Adrenal gland (tissue), 5 donors: ENCODE data around the gene UBE2R2.
"Not testable (repeated sequence)": the region's sequence is repeated elsewhere in the genome, so short reads cannot be mapped to it uniquely, and the experiment has no call there.

Source experiments
- POLR2A ChIP-seq, 2 donors: fragments of 450-650 bp; IDR thresholded peaks; one replicate each; pipeline ENCODE4 v1.6.1; 2017; ENCODE audit warnings: antibody characterized with exemption in 2 of 2, mild to moderate bottlenecking in 2 of 2, moderate library complexity in 1 of 2
- TF ChIP-seq, protein P1 (sequence below), 6 experiments: fragments of 450-650 bp in 4 of 6; fragments of 200-600 bp in 2 of 6; sonication (generic) in 1 of 6; IDR thresholded peaks; 1 replicate in 5 of 6; 2 replicates in 1 of 6; pipeline versions ENCODE4 v1.5.1 to v1.8.0; 2016 to 2021; ENCODE audit warnings: antibody characterized with exemption in 6 of 6, mild to moderate bottlenecking in 2 of 6, moderate library complexity in 1 of 6
- donor health status: DM: no; HTN: no; CAD: no.

DNA sequence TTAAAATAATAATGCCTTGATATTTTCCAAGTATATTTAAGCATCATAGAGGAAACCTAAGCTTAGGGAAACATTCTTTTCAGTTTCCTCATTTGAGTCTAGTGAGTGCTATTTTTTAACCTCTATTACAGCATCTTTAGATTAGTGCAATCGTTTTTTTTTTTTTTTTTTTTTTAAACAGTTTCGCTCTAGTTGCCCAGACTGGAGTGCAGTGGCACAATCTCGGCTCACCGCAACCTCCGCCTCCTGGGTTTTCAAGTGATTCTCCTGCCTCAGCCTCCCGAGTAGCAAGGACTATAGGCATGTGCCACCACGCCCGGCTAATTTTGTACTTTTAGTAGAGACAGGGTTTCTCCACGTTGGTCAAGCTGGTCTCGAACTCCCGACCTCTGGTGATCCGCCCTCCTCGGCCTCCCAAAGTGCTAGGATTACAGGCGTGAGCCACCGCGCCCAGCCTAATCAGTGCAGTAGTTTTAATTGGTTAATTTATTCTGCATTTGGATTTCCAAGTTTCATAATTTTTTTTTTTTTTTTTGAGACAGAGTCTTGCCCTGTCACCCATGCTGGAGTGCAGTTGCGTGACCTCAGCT is 12.8 kb downstream of the UBE2R2 start:
- TF ChIP-seq POLR2A (IDR thresholded peaks at IDR 0.05): not testable (repeated sequence)
- TF ChIP-seq, protein P1, sequence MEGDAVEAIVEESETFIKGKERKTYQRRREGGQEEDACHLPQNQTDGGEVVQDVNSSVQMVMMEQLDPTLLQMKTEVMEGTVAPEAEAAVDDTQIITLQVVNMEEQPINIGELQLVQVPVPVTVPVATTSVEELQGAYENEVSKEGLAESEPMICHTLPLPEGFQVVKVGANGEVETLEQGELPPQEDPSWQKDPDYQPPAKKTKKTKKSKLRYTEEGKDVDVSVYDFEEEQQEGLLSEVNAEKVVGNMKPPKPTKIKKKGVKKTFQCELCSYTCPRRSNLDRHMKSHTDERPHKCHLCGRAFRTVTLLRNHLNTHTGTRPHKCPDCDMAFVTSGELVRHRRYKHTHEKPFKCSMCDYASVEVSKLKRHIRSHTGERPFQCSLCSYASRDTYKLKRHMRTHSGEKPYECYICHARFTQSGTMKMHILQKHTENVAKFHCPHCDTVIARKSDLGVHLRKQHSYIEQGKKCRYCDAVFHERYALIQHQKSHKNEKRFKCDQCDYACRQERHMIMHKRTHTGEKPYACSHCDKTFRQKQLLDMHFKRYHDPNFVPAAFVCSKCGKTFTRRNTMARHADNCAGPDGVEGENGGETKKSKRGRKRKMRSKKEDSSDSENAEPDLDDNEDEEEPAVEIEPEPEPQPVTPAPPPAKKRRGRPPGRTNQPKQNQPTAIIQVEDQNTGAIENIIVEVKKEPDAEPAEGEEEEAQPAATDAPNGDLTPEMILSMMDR (IDR thresholded peaks at IDR 0.05): not testable (repeated sequence)
